ENCODE measurements around the gene FBXO38. TPM values are rescaled to one million over a fixed set of nuclear protein-coding genes. Genes with fewer than 3 reads are reported as not detected.
"Not testable (repeated sequence)": the region's sequence is repeated elsewhere in the genome, so short reads cannot be mapped to it uniquely, and the experiment has no call there.

Gene FBXO38
- total RNA-seq, 1 donor from 2014 or later: 45.4 TPM

DNA sequence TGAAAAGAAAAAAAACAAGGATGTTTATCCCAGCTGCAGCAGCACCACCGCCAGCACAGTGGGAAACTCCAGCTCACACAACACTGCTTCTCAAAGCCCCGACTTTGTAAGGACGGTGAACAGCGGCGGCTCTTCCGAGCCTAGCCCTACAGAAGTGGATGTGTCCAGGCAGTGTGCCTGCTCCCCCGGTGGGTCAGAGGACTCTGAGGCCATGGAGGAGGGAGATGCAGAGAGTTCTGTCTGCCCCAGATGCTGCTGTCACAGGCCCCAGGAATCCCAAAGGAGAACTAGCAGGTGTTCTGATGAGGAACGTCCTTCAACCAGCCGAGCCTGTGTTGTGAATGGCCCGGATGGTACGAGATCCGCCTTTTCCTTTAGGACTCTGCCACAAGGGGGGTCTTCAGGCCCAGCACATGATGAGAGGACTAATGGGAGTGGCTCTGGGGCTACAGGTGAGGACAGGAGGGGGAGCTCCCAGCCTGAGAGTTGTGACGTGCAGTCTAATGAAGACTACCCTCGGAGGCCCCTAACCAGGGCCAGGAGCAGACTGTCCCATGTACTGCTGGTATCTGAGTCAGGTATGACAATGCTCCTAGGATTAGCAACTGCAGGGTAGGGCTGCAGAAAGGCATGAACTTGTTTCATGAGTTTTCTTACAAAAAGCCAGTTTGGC lies 43.7 kb downstream of the FBXO38 start:
- no peak for DNase-seq (ENCODE audit: low spot score)

DNA sequence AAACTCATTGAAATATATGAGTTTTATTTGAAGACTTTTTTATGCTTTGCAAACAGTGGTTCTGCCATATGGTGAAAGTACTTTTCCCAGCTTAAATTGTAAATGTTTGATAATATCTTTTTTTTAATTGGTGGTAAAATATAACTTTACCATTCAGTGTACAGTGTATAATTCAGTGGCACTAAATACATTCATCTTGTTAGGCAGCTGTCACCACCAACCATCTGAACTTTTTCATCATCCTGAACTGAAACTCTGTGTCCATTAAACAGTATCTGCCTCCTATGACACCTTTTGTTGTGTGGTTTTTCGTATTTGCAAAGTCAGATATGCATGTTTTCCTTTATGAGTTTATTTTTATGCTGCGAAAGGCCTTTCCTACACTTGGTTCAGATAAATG lies 45.1 kb downstream of the FBXO38 start:
- no peak for DNase-seq (ENCODE audit: low spot score)

DNA sequence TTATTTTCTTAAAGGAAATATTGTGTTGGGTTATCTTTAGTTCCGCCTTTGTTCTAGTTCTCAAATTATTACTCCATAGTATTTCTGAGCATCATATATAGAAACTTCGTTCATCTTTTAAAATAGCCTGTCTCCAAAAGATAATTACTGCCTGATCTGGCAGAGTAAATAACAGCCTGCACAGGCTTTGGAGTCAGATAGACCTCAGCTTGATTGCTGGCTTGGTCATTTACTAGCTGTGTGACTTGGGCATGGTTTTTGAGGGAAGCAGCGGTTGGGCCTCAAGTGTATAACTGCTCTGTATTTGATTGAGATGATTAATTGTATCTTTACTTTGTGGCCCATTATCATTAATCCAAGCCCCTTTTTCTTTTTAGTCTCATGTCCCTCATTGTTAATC lies 50.1 kb downstream of the FBXO38 start:
- no peak for DNase-seq (ENCODE audit: low spot score)

DNA sequence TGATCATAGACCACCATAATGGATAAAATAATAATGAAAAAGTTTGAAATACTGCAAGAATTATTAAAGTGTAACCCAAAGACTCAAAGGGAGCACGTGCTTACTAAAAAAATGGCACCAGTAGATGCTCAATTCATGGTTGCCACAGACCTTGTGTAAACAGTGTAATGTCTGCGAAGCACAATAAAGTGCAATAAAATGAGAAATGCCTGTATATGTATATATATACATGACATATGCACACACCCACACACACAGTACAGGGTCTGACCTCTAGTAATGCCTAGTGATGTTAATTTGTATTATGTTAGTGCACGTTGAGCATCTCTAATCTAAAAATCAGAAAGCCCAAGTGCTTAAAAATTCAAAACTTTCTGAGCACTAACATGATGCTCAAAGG lies 52.3 kb downstream of the FBXO38 start:
- no peak for DNase-seq (ENCODE audit: low spot score)

DNA sequence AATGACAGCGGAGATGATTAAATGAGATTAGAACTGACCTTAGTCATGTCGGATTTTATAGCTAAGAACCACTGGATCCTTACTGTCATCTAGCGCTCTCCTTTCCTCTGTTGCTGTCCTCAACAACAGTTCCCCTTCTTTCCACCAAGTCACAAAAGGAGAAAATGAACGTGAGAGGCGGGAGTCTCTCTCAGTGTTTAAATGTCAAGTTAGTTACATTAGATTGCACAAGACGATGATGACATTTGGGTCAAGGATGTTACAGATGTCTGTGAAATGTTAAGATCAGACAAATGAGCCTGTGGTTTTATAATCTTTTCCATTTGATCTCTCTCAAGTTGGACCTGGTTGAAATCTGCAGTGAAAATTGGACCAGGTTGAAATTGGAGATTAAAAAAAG lies 53.5 kb downstream of the FBXO38 start:
- no peak for DNase-seq (ENCODE audit: low spot score)

DNA sequence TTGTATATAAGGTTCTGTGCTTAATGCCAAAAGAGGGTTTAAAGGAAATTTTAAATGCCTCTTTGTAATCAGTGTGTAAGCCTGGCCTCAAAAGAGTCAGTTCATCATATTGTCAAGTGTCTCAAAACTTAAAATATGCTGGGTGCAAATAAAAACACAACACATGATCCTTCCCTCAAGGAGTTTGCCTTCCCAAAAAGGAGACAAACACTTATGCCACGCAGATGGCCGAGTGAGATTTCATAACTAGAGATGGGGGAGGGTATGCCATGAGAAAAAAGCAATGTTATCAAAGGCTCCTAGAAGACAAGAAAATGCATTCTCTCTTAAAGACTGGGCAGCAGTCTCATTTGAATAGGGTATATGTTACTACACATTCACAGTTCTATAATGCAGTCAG lies 55.2 kb downstream of the FBXO38 start:
- no peak for DNase-seq (ENCODE audit: low spot score)

DNA sequence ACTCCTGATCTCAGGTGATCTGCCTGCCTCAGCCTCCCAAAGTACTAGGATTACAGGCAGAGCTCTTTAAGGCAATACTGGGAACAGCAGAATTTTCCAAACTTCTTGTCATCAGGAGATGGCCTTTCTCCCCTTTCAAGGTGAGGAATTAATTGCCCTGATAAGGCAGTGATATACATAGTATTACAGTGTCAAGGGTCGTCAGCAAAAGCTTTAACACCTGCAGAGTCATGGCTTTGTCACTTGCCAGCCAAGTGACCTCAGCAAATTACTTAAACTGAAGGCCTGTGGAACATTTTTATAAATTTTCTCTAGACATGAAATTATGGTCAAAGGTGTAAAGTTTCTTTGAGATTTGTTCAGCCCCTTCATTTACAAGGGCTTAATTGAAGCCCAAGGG lies 59.5 kb downstream of the FBXO38 start:
- no peak for DNase-seq (ENCODE audit: low spot score)

DNA sequence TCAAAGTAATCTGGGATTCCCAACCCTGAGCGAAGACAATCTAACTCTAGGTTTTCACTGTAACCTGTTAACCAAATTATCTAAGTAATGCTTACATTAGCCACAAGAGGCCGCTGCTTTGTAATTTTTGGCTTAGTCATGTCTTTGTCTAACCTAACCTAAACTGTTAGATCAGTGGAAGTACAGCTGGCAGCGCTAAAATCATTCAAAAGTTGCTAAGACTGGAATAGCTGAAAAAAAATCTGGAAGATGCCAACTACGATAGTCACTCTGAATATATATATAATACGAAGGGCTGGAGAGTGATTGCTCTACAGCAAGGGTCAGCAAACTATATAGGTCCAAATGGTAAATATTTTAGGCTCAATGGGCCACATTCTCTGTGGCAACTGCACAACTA lies 60.2 kb downstream of the FBXO38 start:
- no peak for DNase-seq (ENCODE audit: low spot score)

DNA sequence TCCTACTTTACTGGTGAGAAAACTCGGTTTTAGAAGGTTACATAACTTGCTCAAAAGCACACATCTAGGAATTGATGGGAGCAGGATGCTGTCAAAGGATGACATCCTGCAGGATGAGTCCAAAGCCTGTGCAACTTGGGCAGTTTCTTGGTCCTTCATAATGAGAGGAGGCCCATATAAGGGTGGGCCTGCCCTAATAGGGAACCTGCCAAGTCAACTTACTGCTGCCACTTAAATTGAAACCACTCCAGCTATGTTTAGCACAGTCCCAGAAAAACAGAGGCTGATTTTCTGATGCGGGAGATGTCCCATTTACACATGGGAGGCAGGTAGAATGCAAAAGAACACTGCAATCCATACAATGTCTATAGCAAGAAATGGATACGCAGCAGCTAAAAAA lies 61.8 kb downstream of the FBXO38 start:
- no peak for DNase-seq (ENCODE audit: low spot score)

DNA sequence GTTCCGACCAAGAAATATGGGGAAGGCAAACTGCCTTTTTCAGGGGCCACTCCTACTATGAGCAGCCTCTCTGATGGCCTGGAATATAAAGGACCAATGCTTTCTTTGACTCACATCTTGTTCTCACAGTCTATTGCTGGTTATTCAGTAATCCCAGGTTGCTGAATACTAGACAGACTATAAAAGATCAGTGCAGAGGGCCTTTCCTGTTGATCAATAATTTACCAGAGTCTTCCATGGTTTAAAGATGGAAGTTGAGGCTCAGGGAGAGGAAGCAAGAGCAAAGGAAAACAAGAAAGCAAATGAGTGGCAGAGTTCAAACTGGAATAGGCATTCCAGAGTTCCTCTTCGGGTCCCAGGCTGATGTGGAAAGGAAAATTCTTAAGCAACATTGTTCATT lies 62.9 kb downstream of the FBXO38 start:
- no peak for DNase-seq (ENCODE audit: low spot score)

DNA sequence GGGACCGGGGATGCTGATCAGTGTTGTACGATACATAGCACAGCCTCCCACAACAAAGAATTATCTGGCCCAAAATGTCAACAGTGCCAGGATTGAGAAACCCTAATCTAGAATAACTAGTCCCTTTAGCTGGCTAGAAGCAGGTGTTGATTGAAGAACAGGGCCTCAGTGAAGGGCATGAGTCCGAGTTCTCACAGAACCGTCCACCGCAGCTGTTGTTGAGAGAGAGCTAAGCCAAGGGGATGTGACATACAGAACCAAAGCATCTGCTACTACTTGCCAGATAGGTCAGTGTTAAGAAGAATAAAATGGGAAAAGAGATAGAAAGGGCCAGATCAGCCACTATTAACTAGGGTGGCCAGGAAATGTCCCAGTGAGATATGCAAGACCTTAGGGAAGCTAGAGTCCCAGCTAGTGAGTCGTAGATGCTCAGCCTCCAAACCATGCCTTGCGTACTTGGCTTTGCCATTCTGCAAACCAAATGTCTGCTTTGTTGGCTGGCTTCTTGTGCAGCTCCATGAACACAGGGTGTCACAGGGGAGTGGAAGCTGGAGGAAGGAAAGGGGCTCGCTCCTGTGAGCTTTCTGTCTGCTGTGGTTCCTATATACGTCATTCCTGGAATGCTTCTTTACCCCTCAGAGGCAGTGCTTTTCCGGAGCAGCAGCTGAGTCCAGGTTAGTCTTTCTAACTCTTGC lies 68.9 kb downstream of the FBXO38 start:
- DNase-seq (ENCODE audit: low spot score): no peak

DNA sequence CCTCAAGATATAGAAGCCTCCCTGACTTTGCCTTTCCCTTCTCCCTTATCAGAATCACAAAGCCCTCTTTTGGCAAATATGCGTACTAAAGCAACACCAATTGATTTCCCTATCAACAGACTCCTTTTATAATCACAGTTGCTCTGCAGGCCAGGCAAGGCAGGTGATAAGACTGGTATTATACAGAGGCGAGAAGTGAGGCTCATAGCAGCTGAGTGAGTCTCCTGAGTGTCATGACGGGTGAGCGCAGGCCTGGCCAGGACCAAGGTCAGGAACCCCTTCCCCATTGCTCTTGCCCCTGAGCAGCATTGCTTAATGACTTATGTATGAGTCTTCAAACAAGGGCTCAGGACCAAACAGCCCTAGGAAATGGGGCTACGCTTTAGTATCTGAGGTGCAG lies 70.8 kb downstream of the FBXO38 start:
- DNase-seq (ENCODE audit: low spot score): no peak

DNA sequence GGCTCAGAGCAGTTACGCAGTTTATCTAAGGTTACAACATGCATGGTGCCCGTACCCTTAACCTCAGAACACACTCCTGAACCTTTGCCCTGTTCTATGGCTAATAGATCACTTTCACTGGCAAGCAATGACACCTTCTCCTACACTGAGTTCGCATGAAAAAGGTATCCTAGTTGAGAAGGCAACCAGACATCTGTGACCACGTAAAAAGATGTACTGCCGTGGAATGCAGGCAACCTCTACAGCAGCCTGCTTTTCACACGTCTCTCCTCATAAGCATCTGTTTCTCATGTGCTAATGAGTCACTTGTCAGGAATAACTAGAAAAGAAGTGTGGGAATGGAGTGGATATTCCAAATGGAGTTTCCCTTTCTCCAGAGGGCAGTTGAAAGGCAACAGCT lies 71.4 kb downstream of the FBXO38 start:
- no peak for DNase-seq (ENCODE audit: low spot score)

DNA sequence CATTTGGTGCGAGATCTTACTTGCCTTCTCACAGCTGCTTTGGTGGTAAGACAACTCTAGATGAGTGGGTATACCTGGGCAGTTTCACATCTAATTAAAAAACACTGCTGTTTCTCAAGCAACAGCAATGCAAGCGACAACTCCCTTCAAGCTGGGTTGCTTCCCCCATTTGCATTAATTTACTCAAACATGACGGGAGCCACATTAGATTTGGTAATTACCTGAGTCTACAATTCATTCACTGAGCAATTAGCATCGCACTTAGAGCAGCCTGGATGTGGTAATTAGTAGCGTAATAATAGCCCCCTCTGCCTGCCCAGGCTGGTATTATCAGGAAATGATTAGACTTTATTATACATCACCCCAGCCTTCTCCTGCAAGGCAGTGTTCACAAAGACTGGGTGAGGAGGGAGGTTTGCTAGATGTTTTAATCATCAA lies 73.4 kb downstream of the FBXO38 start:
- DNase-seq (ENCODE audit: low spot score): no peak

DNA sequence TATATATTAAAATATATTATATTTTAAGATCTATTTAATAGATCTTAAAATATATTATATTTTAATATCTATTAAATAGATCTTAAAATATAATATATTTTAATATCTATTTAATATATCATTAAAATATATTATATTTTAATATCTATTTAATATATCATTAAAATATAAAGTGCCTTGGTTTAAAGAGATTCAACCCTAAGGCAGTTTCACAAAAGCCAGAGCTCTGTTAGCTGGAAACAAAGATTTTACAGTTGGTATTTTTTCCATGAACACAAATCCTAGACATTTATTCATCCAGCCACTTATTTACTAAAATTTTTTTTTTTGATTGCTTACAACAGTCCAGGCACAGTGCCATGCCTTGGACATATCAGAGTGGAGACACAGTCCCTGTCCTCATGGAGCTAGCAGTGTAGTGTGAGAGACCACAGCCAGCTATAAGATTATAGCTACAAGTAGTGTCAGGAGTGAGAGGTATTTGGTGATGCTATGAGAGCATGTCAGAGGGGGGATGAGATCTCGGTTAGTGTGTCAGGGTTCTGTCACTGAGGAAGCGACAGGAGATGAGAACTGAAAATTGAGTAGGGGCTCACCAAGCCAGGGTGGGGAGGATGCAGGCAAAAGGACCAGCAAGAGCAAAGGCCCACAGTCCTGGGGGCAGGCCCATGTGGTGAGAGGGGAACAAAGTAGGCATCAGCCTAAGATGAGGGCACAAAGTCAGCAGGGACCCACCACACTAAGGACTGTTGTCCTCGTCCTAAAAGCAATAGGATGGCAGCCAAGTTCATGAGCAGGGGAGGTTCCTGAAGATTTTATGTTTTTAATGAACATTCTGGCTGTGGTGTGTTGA lies 74.5 kb downstream of the FBXO38 start:
- no peak for DNase-seq (ENCODE audit: low spot score)

DNA sequence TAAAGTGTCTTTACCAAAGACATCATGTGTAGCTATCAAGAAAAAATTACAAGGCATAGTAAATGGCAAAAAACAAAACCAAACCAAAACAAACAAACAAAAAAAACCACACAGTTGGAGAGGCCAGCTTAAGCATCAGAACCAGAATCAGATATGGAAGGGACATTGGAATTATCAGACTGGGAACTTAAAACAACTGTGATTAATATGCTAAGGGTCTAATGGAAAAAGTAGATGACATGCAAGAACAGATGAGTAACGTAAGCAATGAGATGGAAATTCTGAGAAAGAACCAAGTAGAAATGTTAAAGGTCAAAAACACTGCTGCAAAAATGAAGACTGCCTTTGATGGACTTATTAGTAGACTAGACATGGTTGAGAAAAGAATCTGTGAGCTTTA lies 75.9 kb downstream of the FBXO38 start:
- DNase-seq (ENCODE audit: low spot score): no peak

DNA sequence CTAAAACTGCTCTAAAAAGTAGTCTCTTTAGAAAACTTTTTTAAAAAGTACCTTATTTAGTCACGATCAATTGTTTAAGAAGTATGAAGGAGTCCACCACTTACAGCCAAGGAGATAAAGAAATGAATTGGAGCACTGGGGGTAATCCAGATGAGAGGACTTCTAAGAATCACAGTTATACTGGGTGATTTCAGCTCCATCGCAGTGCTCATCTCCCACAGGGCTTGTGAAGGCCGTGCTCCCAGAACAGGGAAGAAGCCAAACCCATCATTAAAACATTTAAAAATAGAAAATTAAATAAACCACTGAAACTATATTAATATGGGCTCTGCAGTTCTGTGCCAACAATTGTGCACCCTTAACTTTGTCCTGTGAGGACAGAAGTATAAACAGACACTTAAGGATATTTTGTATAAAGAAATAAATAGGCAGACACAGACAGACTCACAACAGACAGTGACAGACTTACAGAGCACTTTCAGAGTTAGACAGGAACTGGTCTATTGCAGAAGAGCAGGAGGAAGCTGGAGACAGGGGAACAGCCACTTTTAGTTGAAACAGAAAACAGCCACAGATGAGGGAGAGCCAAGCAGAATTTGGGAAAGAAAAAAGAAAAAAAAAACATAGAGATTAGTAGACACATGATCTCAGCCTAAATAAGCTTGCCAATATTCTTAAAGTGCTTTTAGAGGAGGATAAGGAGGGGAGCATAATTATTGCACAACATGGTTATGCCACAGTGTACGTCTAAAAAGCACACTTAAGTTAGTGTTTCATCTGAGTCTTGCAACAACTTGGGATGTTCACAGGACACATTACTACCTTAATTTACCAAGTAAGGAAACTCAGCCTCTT lies 81.8 kb downstream of the FBXO38 start:
- DNase-seq (ENCODE audit: low spot score): no peak

DNA sequence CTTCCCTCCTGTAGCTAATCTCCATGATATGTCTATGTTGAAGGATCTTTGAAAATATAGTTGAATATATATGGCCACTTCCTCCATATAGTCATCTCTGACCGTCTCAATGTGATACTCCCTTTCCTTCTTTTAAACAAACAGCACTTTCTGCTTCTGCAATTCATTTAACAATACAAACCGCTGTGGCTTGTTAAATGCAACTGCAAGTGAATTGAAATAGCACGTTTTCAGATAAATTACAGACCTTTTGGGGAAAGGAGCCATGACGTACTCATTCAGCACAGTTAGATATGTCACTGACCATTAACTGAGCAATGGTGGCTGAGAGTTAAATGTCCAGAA lies 82.5 kb downstream of the FBXO38 start:
- DNase-seq (ENCODE audit: low spot score): no peak

DNA sequence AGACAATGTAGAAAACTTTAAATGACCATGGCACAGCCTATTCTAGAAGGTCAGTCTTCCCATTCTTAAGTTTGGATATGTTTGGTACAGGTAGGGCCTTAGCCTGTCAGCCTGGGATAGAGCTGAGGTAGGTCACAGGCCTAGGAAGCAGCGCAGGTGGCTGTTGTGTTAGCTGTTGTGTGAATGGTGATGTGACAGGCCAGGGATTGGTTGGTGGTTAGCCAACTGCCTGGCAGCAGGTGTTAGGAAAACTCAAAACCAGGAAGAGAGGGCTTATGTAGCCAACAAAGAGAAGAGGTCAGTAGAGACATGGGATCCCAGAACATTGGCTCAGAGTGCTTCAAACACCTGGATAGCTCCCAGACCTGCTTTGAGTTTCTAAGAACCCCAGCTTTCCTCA lies 84.2 kb downstream of the FBXO38 start:
- DNase-seq (ENCODE audit: low spot score): no peak

DNA sequence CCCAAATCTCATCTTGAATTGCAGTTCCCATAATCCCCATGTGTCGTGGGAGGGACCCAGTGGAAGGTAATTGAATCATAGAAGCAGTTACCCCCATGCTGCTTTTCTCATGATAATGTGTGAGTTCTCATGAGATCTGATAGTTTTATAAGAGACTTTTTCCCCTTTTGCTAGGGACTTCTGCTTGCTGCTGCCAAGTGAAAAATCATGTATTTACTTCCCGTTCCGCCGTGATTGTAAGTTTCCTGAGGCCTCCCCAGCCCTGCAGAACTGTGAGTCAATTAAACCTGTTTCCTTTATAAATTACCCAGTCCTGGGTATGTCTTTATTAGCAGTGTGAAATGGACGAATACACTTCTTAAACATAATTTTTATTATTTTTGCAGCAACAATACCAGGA lies 85.0 kb downstream of the FBXO38 start:
- not testable (repeated sequence) for DNase-seq (ENCODE audit: low spot score)

DNA sequence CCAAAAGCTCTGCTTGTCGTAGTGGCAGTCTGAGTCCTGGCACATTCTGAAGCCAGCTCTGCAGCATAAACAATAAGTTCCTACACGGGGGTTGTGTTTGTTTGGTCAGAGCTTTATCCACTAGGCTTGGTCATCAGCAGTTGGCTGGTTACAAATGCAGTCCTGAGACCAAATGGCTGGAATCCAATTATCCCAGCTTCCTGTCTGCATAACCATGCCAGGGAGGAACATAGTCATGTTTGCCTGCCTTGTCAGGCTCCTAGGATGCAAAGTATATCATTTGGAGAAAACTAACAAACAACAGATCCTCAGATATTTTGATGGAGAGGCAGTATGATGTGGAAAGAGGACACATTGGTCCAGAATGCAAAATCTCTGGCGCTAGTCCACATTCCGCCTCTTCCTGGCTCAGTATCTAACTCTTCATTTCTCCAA lies 85.8 kb downstream of the FBXO38 start:
- DNase-seq (ENCODE audit: low spot score): no peak
